GM19397 (cell line): ENCODE data around the gene FFAR1.
"Not testable (repeated sequence)": the region's sequence is repeated elsewhere in the genome, so short reads cannot be mapped to it uniquely, and the experiment has no call there.

ENCODE experiments used
- ATAC-seq: cut with Tn5 transposase; IDR thresholded peaks from one replicate; pipeline ENCODE4 v1.9.1; 2021; ENCODE audit warnings: mild to moderate bottlenecking, moderate library complexity; ENCODE audit not compliant: unreplicated experiment

FFAR1 gene

GRCh38 chr19:35341006-35341405, 6.7 kb upstream of the FFAR1 start:
- ATAC-seq, result no peak

GRCh38 chr19:35341565-35342225, 6.0 kb upstream of the FFAR1 start:
- ATAC-seq, result no peak

GRCh38 chr19:35342430-35342829, 5.3 kb upstream of the FFAR1 start:
- no peak for ATAC-seq

GRCh38 chr19:35344511-35345031, 3.1 kb upstream of the FFAR1 start:
- no peak for ATAC-seq

GRCh38 chr19:35345671-35346111, 2.0 kb upstream of the FFAR1 start:
- ATAC-seq, result no peak

GRCh38 chr19:35346193-35347052, 1.3 kb upstream of the FFAR1 start:
- no peak for ATAC-seq

- ATAC-seq, result no peak
These were observed 212 bp downstream of the FFAR1 start for GRCh38 chr19:35347930-35348298.

GRCh38 chr19:35348911-35349611, 1.4 kb downstream of the FFAR1 start:
- ATAC-seq, result no peak

GRCh38 chr19:35349614-35350521, 2.2 kb downstream of the FFAR1 start:
- ATAC-seq, result no peak

- no peak for ATAC-seq
These were observed 2.9 kb downstream of the FFAR1 start for GRCh38 chr19:35350591-35350990.

GRCh38 chr19:35351411-35352176, 3.9 kb downstream of the FFAR1 start:
- ATAC-seq, result no peak

- ATAC-seq, result no peak
These were observed 4.4 kb downstream of the FFAR1 start for GRCh38 chr19:35352177-35352447.

- no peak for ATAC-seq
These were observed 5.0 kb downstream of the FFAR1 start for GRCh38 chr19:35352448-35353304.

GRCh38 chr19:35353635-35354034, 5.9 kb downstream of the FFAR1 start:
- no peak for ATAC-seq

- no peak for ATAC-seq
These were observed 7.2 kb downstream of the FFAR1 start for GRCh38 chr19:35354898-35355297.

GRCh38 chr19:35355791-35356460, 8.2 kb downstream of the FFAR1 start:
- no peak for ATAC-seq

GRCh38 chr19:35357867-35358573, 10.3 kb downstream of the FFAR1 start, which contains the start of gene FFAR3:
Gene FFAR3 (plus strand): TSS chr19:35358460. CDS start chr19:35358891, 431 bp downstream.
- no peak for ATAC-seq

GRCh38 chr19:35358834-35359233, 11.1 kb downstream of the FFAR1 start:
- not testable (repeated sequence) for ATAC-seq
